Urothelium cell line (cell line): Measurements from ENCODE around the gene IMP3.
A peak's percentile ranks its signal among the peaks of the same experiment; 100 is the strongest.
"Not testable (repeated sequence)": the region's sequence is repeated elsewhere in the genome, so short reads cannot be mapped to it uniquely, and the experiment has no call there.

Experiments used
- DNase-seq: peaks from one replicate; pipeline ENCODE4 v3.0.0; 2011; ENCODE audit warnings: low spot score, mixed read lengths
- FAIRE-seq: peaks from 2 replicates; lab custom pipeline; 2011; peaks lifted over from hg19 to GRCh38; lab: Jason Lieb, UNC

Gene IMP3

GRCh38 chr15:75639709-75640482 is at the start of gene IMP3:
TSS of gene IMP3 (minus strand) at chr15:75640224. CDS start at chr15:75640168, 56 bp downstream.
- FAIRE-seq = peak; percentile 76
- DNase-seq = peak; percentile 97

GRCh38 chr15:75689429-75689828 is 49.4 kb upstream of the IMP3 start:
- not testable (repeated sequence) for FAIRE-seq

GRCh38 chr15:75688831-75689230 is 48.8 kb upstream of the IMP3 start:
- no peak for FAIRE-seq
- no peak for DNase-seq

More at GRCh38 chr15:75689429-75689828, 49.4 kb upstream of the IMP3 start:
- not testable (repeated sequence) for DNase-seq

- DNase-seq (no peak), FAIRE-seq (no peak)
Observed at GRCh38 chr15:75688278-75688557, 48.2 kb upstream of the IMP3 start.

- DNase-seq = no peak
- FAIRE-seq = no peak
Observed at GRCh38 chr15:75687486-75688277, 47.7 kb upstream of the IMP3 start.

- FAIRE-seq (peak; percentile 88), DNase-seq (peak; percentile 55)
Observed at GRCh38 chr15:75686212-75686642, 46.2 kb upstream of the IMP3 start.

GRCh38 chr15:75685195-75685594 is 45.2 kb upstream of the IMP3 start:
- FAIRE-seq = no peak
- DNase-seq = no peak

GRCh38 chr15:75684648-75685047 is 44.6 kb upstream of the IMP3 start:
- peak; percentile 75 for FAIRE-seq

GRCh38 chr15:75683646-75684312 is 43.8 kb upstream of the IMP3 start:
- not testable (repeated sequence) for FAIRE-seq
- peak; percentile 67 for DNase-seq

More at GRCh38 chr15:75684648-75685047, 44.6 kb upstream of the IMP3 start:
- DNase-seq = no peak

- FAIRE-seq (no peak), DNase-seq (no peak)
Observed at GRCh38 chr15:75682181-75683135, 42.4 kb upstream of the IMP3 start.

- FAIRE-seq (no peak), DNase-seq (no peak)
Observed at GRCh38 chr15:75680007-75680789, 40.2 kb upstream of the IMP3 start.

GRCh38 chr15:75678324-75678690 is 38.3 kb upstream of the IMP3 start:
- not testable (repeated sequence) for DNase-seq, FAIRE-seq

GRCh38 chr15:75677465-75678323 is 37.7 kb upstream of the IMP3 start:
- FAIRE-seq = no peak
- no peak for DNase-seq

- no peak for FAIRE-seq
- DNase-seq = no peak
Observed at GRCh38 chr15:75676688-75677464, 36.9 kb upstream of the IMP3 start.

- no peak for DNase-seq
- FAIRE-seq = no peak
Observed at GRCh38 chr15:75675579-75676404, 35.8 kb upstream of the IMP3 start.

- no peak for DNase-seq
- no peak for FAIRE-seq
Observed at GRCh38 chr15:75674366-75674765, 34.3 kb upstream of the IMP3 start.
